GM18507 (cell line): ENCODE measurements around the gene HILPDA.
"Not testable (repeated sequence)": the region's sequence is repeated elsewhere in the genome, so short reads cannot be mapped to it uniquely, and the experiment has no call there.

Experiments used
- DNase-seq: peaks from one replicate; pipeline ENCODE4 v3.0.0; 2011; ENCODE audit warnings: low read depth; ENCODE audit not compliant: insufficient read length; ENCODE audit errors: extremely low spot score
- FAIRE-seq: peaks from 2 replicates; lab custom pipeline; 2011; peaks lifted over from hg19 to GRCh38; lab: Jason Lieb, UNC

HILPDA gene

DNA sequence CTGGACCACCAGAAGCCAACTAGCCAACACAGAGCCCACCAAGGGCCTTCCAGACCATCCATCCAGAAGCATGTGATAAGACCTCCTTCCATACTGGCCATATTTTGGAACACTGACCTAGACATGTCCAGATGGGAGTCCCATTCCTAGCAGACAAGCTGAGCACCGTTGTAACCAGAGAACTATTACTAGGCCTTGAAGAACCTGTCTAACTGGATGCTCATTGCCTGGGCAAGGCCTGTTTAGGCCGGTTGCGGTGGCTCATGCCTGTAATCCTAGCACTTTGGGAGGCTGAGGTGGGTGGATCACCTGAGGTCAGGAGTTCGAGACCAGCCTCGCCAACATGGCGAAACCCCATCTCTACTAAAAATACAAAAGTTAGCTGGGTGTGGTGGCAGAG lies 1.7 kb downstream of the HILPDA start:
- not testable (repeated sequence) for DNase-seq, FAIRE-seq

DNA sequence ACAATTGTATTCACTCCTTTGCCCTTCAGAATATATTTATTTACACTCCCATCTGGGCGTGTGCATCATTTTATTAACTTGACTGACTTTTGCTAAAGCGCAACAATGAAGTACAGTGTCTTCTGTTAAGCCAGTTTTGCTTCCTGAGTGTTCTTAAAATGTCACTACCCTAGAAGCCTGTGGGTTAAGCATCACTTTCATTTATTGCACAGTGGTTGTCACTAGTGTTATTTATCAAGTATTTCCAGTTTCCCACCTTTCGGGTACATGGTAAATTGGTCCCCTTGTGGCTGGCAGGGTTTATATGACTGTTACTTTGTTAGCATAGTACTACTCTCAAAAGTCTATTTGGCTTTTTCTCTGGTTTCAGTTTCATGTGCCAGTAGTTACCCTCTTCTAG lies 3.3 kb downstream of the HILPDA start:
- FAIRE-seq (no peak), DNase-seq (no peak)

DNA sequence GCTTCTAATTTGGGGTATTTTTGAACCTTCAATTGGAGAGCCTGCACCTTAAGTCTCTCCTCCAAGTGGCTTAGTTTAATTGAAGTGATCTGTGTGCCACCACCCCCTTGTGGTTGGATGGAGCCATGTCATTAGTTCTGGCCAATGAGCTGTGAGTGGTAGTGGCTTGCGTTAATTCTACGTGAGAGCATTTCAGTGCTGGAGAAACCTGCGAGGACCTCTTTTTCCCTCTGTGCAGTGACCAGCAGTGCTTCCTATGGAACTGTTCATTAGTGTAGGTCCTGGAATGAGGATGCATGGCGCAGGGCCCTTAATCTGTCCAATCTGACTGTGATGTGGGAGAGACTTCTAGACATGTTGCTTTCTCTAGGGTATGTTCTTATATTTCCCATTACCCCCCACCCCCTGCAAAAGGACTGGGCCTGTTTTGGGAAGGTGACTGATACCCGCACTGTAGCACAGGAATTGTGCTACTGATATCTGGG lies 3.8 kb downstream of the HILPDA start:
- no peak for DNase-seq
- peak; percentile 63 for FAIRE-seq

DNA sequence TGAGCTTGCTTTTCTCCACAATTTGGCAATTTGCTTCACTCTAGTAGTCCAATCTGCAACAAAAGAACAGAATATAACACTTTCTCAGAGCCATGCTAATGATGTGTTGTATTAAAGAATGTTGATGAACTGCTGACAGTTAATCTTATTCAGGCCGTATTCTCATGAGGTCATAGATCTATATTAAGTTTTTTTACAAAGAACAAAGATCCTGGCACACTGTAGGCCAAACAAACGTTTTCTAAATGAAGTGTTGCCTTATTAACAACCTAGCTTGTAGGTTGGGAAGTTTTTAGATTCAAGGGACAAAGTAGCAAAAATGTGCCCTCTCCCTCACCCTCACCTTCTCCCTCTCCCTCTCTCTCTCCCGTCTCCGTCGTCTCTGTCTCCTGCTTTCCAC lies 6.8 kb downstream of the HILPDA start:
- FAIRE-seq (no peak), DNase-seq (no peak)

DNA sequence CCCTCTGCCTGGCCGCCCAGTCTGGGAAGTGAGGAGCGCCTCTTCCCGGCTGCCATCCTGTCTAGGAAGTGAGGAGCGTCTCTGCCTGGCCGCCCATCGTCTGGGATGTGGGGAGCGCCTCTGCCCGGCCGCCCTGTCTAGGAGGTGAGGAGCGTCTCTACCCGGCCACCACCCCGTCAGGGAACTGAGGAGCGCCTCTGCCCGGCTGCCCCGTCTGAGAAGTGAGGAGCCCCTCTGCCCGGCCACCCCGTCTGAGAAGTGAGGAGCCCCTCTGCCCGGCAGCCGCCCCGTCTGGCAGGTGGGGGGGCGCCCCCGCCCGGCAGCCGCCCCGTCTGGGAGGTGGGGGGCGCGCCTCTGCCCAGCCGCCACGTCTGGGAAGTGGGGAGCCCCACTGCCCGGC lies 7.7 kb downstream of the HILPDA start:
- not testable (repeated sequence) for FAIRE-seq

DNA sequence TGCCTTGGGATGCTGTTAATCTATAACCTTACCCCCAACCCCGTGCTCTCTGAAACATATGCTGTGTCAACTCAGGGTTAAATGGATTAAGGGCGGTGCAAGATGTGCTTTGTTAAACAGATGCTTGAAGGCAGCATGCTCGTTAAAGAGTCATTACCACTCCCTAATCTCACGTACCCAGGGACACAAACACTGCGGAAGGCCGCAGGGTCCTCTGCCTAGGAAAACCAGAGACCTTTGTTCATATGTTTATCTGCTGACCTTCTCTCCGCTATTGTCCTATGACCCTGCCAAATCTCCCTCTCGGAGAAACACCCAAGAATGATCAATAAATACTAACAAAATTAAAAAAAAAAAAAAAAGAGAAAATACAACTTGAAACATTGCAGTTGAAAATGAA lies 8.3 kb downstream of the HILPDA start:
- not testable (repeated sequence) for FAIRE-seq, DNase-seq

More for the DNA sequence above, 7.7 kb downstream of the HILPDA start:
- not testable (repeated sequence) for DNase-seq

DNA sequence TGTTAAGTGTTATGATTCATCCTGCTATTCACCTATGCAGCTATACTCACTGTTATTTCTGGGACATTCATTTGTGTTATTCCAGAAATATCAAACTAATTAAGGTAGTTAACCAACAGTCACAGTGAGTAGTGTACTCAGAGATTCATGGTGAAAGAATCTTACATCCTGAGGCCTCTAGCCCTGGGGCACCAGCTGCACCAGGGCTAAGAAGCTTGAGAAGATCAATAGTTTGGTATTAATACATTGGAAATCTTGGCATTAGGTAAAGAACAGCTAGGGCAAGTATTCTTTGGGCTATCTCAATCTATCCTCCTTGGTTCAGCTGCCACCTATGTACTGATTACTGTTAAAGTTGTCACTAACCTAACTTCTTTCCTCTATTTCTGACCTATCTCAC lies 11.2 kb downstream of the HILPDA start:
- DNase-seq, FAIRE-seq: not testable (repeated sequence)

DNA sequence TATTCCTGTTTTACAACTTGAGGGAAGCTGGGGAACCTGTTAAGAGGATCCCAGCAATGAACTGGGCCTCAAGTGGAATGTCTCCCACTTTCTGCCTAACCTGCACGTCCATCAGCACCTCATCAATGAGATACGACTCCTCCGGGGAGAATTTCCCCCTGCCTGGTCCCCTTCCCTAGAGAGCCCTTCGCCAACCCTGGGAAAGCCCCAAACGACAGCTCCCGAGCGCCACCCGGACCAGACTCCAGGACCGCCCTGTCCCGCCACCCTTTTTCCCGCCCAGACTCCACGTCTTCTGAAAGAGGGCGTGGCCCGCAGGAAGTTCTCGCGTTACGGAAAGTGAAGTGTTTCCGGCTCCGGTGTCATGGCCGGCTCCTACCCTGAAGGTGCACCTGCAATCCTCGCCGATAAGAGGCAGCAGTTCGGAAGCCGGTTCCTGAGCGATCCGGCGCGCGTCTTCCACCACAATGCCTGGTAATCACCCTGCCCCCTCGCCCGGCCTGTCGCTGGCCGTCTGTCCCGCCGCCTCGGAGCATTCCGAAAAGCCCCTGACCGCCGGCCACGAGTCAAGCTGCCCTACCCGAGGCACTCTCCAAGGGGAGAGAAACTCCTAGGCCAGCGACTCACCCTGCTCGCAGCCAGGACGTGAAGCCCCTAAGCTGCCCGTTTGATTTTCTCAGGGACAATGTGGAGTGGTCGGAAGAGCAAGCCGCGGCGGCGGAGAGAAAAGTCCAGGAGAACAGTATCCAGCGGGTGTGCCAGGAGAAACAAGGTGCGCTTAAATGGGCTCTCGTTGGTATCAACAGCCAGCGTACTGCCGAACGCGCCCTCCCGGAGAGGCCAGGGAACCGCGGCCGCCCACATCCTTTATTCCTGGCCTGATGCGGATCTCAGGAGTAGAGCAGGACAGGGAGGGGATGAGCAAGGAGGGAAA lies 21.0 kb downstream of the HILPDA start, which contains the start of gene METTL2B:
METTL2B (plus strand) TSS at position 347 of the 934 bp plus-strand sequence; CDS start at position 365, 18 bp downstream.
- not testable (repeated sequence) for DNase-seq
- FAIRE-seq, result peak; percentile 80

DNA sequence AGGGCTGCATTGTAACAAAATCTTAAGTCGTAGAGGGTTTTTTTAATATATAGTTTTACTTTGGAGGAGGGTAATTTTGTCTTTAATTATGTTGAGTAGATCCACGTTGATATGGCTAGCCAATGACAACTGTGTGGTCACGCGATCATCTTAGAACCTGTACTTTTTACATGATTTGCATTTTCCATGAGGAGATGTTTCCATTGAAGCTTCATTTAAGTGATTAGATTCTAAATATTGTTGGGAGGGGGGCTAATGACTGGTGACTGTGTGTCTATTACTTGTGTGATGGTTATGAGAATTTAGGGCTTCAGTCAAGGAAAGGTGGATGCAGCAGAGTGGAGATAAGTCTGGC lies 21.6 kb downstream of the HILPDA start:
- FAIRE-seq, DNase-seq: not testable (repeated sequence)

DNA sequence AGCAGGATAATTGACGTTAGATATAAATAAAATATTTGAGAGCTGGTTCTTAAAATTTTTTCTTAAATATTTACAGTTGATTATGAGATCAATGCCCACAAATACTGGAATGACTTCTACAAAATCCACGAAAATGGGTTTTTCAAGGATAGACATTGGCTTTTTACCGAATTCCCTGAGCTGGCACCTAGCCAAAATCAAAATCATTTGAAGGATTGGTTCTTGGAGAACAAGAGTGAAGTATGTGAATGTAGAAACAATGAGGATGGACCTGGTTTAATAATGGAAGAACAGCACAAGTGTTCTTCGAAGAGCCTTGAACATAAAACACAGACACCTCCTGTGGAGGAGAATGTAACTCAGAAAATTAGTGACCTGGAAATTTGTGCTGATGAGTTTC lies 23.4 kb downstream of the HILPDA start:
- FAIRE-seq, DNase-seq: not testable (repeated sequence)

DNA sequence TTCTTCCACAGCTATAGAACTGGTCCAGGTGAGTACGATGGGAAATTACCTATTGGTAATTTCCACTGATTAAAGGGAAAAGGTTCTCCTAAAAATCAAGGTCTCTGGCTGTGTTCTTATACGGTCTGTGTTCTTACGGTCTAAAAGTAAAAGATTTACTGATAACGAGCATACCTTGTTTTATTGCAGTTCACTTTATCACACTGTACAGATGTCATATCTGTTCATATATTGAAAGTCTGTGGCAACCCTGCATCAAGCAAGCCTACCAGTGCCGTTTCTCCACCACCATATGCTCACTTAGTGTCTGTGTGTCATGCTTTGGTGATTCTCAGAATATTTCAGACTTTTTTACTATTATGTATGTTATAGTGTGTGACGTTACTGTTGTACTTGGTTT lies 32.5 kb downstream of the HILPDA start:
- not testable (repeated sequence) for FAIRE-seq, DNase-seq

DNA sequence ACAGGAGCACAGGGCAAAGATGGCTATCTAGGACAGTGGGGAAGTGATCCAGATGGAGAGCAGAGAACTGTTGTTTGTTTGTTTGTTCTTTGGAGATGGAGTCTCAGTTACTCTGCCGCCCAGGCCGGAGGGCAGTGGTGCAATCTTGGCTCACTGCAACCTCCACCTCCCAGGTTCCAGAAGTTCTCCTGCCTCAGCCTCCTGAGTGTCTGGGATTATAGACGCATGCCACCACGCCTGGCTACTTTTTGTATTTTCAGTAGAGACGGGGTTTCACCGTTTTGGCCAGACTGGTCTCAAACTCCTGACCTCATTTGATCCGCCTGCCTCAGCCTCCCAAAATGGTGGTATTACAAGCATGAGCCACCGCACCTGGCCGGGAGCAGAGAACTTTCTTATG lies 41.7 kb downstream of the HILPDA start:
- FAIRE-seq, result no peak

DNA sequence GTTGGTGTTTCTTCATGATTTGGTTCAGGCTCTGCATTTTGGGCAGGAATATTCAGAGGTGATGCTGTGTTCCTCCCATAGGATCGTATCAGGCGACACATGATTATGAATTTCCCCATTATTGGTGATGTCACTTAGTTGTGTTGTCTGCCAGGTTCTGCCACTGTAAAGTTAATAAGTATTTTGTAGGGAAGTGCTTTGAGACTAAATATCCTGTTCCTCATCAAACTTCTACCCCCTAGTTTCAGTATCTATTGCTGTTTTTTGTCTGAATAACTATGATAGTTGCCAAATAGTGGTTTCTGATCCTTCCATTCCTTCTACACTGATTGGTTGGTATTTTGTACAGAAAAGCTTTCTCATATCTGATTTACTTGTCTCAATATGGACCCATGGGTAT lies 49.7 kb downstream of the HILPDA start:
- not testable (repeated sequence) for DNase-seq
- FAIRE-seq, result peak; percentile 86

More for the DNA sequence above, 41.7 kb downstream of the HILPDA start:
- no peak for DNase-seq

DNA sequence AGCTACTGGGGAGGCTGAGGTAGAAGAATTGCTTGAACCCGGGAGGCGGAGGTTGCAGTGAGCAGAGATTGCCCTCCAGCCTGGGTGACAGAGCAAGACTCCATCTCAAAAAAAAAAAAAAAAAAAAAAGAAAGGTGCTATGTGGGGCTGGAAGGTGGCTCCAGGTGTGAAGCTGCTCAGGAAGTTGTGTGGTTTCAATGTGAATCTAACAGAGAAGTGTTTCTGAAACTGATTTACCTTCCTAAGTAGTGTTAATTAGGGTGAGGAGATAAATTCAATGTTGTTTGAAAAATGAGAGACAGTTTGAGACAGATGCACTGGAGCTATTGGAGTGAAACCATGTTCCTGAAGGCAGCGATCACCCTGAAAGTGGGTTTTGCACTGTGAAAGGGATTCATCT lies 51.1 kb downstream of the HILPDA start:
- peak; percentile 80 for FAIRE-seq

DNA sequence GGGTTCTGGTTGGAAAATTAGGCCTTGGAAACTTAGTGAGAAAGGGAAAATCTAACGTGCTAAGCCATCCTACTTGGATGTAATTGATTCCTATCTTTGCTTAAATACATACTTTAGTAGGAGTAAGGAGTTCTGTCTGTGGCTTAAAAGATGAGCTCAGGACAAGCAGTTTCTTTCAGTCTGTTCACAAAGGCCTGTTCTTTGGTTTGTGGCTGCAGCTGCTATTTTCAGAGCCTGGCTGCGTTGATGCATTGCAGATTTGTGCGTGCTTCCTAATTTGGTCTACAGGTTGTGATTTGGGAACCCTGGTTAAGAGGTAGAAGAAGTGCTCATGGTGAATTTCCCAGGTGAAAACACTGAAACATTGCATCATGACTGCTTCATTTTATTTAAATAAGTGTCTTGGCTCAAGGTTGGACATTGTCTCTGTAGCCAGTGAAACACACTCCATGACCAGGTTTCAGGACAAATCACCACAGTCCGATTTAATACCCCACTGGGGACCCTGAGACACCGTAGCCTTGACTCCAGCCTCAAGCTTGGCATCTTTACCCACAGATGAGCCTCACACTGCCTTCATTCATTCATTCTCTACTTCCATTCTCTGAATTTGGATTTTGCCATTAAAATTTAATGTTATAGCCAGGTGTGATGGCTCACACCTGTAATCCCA lies 51.8 kb downstream of the HILPDA start:
- peak; percentile 95 for FAIRE-seq
- DNase-seq, result not testable (repeated sequence)

More for the DNA sequence above, 51.1 kb downstream of the HILPDA start:
- not testable (repeated sequence) for DNase-seq
